Loucy (cell line): ENCODE data around the gene PRRG3.

Experiments used
- EZH2phosphoT487 ChIP-seq: fragments of 200-600 bp; IDR thresholded peaks from 2 replicates; pipeline ENCODE4 v1.6.1; 2018; ENCODE audit warnings: antibody characterized with exemption, mild to moderate bottlenecking, moderate library complexity, borderline replicate concordance
- TF ChIP-seq, protein P1 (sequence below): fragments of 200-600 bp; sonication (generic); conservative IDR thresholded peaks from 2 replicates; pipeline ENCODE4 v1.5.1; 2014; ENCODE audit warnings: mild to moderate bottlenecking, antibody characterized with exemption, low read length

DNA sequence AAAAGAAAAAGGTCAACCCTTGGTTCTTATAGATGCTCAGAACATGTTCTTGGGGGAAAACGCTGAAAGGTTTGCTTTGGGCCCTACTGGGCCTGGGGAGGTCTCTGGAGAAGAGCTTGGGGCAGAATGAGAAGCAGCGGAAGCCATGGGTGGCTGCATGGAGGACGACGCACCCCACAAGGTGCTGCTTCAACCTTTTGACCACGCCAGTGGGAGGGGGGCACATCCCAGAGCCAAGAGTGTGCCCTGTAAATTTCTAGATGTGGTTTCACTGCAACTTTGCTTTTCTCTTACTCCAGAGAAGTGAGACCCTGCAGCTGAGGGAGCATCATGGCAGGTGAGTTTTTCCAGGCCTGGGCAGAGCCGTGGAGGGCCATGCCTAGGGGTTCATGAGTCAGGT, 3.2 kb downstream of the PRRG3 start:
- TF ChIP-seq, protein P1, sequence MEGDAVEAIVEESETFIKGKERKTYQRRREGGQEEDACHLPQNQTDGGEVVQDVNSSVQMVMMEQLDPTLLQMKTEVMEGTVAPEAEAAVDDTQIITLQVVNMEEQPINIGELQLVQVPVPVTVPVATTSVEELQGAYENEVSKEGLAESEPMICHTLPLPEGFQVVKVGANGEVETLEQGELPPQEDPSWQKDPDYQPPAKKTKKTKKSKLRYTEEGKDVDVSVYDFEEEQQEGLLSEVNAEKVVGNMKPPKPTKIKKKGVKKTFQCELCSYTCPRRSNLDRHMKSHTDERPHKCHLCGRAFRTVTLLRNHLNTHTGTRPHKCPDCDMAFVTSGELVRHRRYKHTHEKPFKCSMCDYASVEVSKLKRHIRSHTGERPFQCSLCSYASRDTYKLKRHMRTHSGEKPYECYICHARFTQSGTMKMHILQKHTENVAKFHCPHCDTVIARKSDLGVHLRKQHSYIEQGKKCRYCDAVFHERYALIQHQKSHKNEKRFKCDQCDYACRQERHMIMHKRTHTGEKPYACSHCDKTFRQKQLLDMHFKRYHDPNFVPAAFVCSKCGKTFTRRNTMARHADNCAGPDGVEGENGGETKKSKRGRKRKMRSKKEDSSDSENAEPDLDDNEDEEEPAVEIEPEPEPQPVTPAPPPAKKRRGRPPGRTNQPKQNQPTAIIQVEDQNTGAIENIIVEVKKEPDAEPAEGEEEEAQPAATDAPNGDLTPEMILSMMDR, result no peak
- TF ChIP-seq EZH2phosphoT487, result no peak
